Measurements from ENCODE around the gene MBTD1. TPM values are rescaled to one million over a fixed set of nuclear protein-coding genes. Genes with fewer than 3 reads are reported as not detected.

MBTD1 gene
- total and polyA plus RNA-seq, 10 of the 15 experiments (the other 5 are each of a cell fraction or from before 2014, with no cell fraction given) = 1.3 to 16.7 (median 9.5) TPM

DNA sequence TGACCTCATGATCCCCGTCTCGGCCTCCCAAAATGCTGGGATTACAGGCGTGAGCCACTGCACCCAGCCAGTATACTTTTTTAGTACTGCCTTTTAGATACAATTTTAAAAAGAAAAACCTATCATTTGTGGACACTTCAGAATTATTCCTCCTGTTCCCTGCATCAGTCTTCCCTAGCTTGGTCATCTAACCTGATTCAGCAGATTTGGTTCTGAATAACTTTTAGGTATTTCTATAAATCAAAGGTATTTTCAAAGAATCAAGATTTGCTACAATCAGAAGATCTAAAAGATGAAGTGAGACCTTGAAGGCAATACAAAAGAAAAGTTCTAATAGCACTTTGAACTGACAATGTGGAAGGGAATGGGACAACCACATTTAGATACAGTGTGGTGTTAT, 30.0 kb downstream of the MBTD1 start:
- Histone ChIP-seq H3K4me1 (ENCODE audit: control insufficient read depth, insufficient read depth, low read length) (peaks cover 7% of the 10 kb centered on the region), H3K36me3 (ENCODE audit: control insufficient read depth in 2 of 2, insufficient read depth in 2 of 2, low read length in 1 of 2) (peaks cover 0 to 3% of the 10 kb centered on the region in 2 experiments; a peak in 1 of 4 replicates), H3K9me3 (replicated peaks; ENCODE audit: control insufficient read depth, insufficient read depth, low read length) (no peaks in the 10 kb centered on the region), H4K20me1 (ENCODE audit: control insufficient read depth, insufficient read depth) (no peaks in the 10 kb centered on the region), H3K27ac (ENCODE audit: control insufficient read depth, insufficient read depth) (peak overlapping the region; percentile 6; the same call in 1 of the 2 replicates), H3K4me2 (ENCODE audit: control insufficient read depth, insufficient read depth) (no peak overlapping the region), H3K79me2 (ENCODE audit: control insufficient read depth, insufficient read depth, low read length) (peaks cover 23% of the 10 kb centered on the region), H3K9ac (ENCODE audit: control insufficient read depth, insufficient read depth, low read length) (no peak overlapping the region), H3K4me3 (no peak overlapping the region), H2AFZ (ENCODE audit: control insufficient read depth, low read depth, low read length) (no peak overlapping the region), H3K27me3 (replicated peaks in 1 of 2; ENCODE audit: control insufficient read depth in 2 of 2, insufficient read depth in 2 of 2, low read length in 1 of 2) (no peaks in the 10 kb centered on the region)
- ChIA-PET CTCF (interaction anchor here (0.8 to 1.0 kb wide), 2 partner anchors 21 to 77 kb away, joined by 3 read pairs; no protein-coding TSS in a partner anchor), RAD21 (ENCODE audit: unreplicated experiment) (interaction anchor here (1.2 kb wide), 1 partner anchor 9 kb away, joined by 4 read pairs; no protein-coding TSS in a partner anchor), POLR2A (no interaction called here), SMC1A (ENCODE audit: uncharacterized antibody, unreplicated experiment) (no interaction called here)
- intact Hi-C loops (cut with micrococcal nuclease; ENCODE audit: unreplicated experiment) (no loop called here), in situ Hi-C loops (cut with MboI) (no loop called here)
- WGBS (ENCODE audit: insufficient coverage, insufficient replicate concordance, low lambda C conversion rate, missing lambda C conversion rate) = 100% methylated on average over 3 of the region's 3 CpGs
- FAIRE-seq (no peak), ATAC-seq (no peak; the same call in 2 of the 3 replicates), DNase-seq (ENCODE audit: low read depth, low spot score) (no peak)
- TF ChIP-seq ZNF274 (IDR thresholded peaks at IDR 0.05; ENCODE audit: insufficient read depth, insufficient read length) (no peak), ZNF622 (IDR thresholded peaks at IDR 0.05) (no peak), CREM (IDR thresholded peaks at IDR 0.05; ENCODE audit: low read depth) (no peak), E2F4 (IDR thresholded peaks at IDR 0.05; ENCODE audit: low read depth, low read length) (no peak), MEF2A (IDR thresholded peaks at IDR 0.05; ENCODE audit: insufficient read depth, low read depth, low read length) (no peak), GATAD2B (conservative IDR thresholded peaks at IDR 0.05; ENCODE audit: low read depth) (no peak), MTA2 (IDR thresholded peaks at IDR 0.05; ENCODE audit: low read depth) (no peak), PAX5 (IDR thresholded peaks at IDR 0.05; ENCODE audit: borderline replicate concordance, low read depth, low read length) (no peak), CHD1 (IDR thresholded peaks at IDR 0.05; ENCODE audit: low read depth, low read length) (no peak), EGR1 (IDR thresholded peaks at IDR 0.05; ENCODE audit: borderline replicate concordance in 1 of 2, low read depth in 2 of 2, low read length in 2 of 2) (no peak), TARDBP (IDR thresholded peaks at IDR 0.05; ENCODE audit: borderline replicate concordance) (no peak), NFYA (IDR thresholded peaks at IDR 0.05; ENCODE audit: borderline replicate concordance, low read depth, low read length) (no peak), PML (IDR thresholded peaks at IDR 0.05; ENCODE audit: low read length) (no peak), DPF2 (IDR thresholded peaks at IDR 0.05) (no peak), RBBP5 (conservative IDR thresholded peaks at IDR 0.05) (no peak), ZNF24 (IDR thresholded peaks at IDR 0.05) (no peak), PAX8 (IDR thresholded peaks at IDR 0.05) (no peak), SUZ12 (IDR thresholded peaks at IDR 0.05; ENCODE audit: unreplicated experiment) (no peak), JUNB (IDR thresholded peaks at IDR 0.05) (no peak)
- TF ChIP-seq, protein P1, sequence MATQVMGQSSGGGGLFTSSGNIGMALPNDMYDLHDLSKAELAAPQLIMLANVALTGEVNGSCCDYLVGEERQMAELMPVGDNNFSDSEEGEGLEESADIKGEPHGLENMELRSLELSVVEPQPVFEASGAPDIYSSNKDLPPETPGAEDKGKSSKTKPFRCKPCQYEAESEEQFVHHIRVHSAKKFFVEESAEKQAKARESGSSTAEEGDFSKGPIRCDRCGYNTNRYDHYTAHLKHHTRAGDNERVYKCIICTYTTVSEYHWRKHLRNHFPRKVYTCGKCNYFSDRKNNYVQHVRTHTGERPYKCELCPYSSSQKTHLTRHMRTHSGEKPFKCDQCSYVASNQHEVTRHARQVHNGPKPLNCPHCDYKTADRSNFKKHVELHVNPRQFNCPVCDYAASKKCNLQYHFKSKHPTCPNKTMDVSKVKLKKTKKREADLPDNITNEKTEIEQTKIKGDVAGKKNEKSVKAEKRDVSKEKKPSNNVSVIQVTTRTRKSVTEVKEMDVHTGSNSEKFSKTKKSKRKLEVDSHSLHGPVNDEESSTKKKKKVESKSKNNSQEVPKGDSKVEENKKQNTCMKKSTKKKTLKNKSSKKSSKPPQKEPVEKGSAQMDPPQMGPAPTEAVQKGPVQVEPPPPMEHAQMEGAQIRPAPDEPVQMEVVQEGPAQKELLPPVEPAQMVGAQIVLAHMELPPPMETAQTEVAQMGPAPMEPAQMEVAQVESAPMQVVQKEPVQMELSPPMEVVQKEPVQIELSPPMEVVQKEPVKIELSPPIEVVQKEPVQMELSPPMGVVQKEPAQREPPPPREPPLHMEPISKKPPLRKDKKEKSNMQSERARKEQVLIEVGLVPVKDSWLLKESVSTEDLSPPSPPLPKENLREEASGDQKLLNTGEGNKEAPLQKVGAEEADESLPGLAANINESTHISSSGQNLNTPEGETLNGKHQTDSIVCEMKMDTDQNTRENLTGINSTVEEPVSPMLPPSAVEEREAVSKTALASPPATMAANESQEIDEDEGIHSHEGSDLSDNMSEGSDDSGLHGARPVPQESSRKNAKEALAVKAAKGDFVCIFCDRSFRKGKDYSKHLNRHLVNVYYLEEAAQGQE (IDR thresholded peaks at IDR 0.05; ENCODE audit: low read depth, low read length) = no peak
- no TSS peak for BruUV-seq (replicated peaks)

Measured in GM12878 (cell line).